ENCODE results near the gene TOE1. TPM values are rescaled to one million over a fixed set of nuclear protein-coding genes. Genes with fewer than 3 reads are reported as not detected.
A peak's percentile ranks its signal among the peaks of the same experiment; 100 is the strongest.
"Not testable (repeated sequence)": the region's sequence is repeated elsewhere in the genome, so short reads cannot be mapped to it uniquely, and the experiment has no call there.

The TOE1 gene
- total RNA-seq, 1 donor from 2014 or later: 6.3 TPM

DNA sequence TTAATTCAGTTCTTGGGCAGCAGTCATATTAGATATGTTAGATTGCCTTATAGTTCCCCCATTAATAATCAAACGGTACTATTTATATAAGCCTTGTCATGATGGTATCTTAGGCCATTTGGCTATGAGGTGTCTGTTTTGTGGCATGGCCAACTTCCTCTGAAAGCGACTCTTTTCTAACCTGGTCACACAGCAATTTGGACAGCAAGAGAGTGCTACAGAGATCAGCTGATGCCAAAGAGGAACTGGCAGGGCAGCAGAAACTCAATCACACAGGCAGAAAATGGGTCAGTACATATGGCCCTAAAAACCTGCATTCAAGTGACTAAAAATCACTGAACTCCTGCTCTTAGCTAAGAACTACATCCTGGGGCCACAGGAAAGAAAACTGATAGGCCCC is 13.7 kb downstream of the TOE1 start:
- peaks cover 30 to 47% (median 32%) of the 10 kb centered on the region in 3 donors for H3K4me1 ChIP-seq (ENCODE audit: control insufficient read depth in 3 of 3, insufficient read depth in 3 of 3, low read length in 3 of 3)
- H3K27ac ChIP-seq (ENCODE audit: low read depth, low read length): peak overlapping the region; percentile 61
- no peaks in the 10 kb centered on the region for H3K9me3 ChIP-seq (ENCODE audit: control insufficient read depth in 3 of 3, low read length in 3 of 3)
- H3K27me3 ChIP-seq (ENCODE audit: control insufficient read depth in 3 of 3, insufficient read depth in 3 of 3, low read length in 3 of 3): no peaks in the 10 kb centered on the region
- H3K36me3 ChIP-seq (ENCODE audit: control insufficient read depth in 3 of 3, insufficient read depth in 3 of 3, low read length in 3 of 3): no peaks in the 10 kb centered on the region
- no peak overlapping the region for H3K9ac ChIP-seq (ENCODE audit: low read depth in 1 of 3, low read length in 3 of 3)
- H3K4me3 ChIP-seq (ENCODE audit: low read length in 3 of 3): no peak overlapping the region

DNA sequence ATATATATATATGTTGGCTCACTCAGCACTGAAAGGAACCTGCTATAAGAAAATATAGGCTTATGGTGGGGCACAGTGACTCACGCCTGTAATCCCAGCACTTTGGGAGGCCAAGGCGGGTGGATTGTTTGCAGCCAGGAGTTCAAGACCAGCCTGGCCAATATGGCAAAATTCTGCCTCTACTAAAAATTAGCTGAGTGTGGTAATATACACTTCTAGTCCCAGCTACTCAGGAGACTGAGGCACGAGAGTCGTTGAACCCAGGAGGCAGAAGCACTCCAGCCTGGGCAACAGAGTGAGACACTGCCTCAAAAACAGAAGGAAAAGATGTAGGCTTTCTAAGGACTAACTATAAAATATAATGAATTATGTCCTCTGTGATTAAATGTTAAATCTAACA is 14.9 kb downstream of the TOE1 start:
- H3K9me3 ChIP-seq (ENCODE audit: control insufficient read depth in 3 of 3, low read length in 3 of 3): no peaks in the 10 kb centered on the region
- H3K36me3 ChIP-seq (ENCODE audit: control insufficient read depth in 3 of 3, insufficient read depth in 3 of 3, low read length in 3 of 3): no peaks in the 10 kb centered on the region
- H3K4me1 ChIP-seq (ENCODE audit: control insufficient read depth in 3 of 3, insufficient read depth in 3 of 3, low read length in 3 of 3): peaks cover 20 to 35% (median 21%) of the 10 kb centered on the region in 3 donors
- no peak overlapping the region for H3K9ac ChIP-seq (ENCODE audit: low read depth in 1 of 3, low read length in 3 of 3)
- no peak overlapping the region for H3K27ac ChIP-seq (ENCODE audit: low read depth, low read length)
- H3K4me3 ChIP-seq (ENCODE audit: low read length in 3 of 3): no peak overlapping the region
- H3K27me3 ChIP-seq (ENCODE audit: control insufficient read depth in 3 of 3, insufficient read depth in 3 of 3, low read length in 3 of 3): no peaks in the 10 kb centered on the region

DNA sequence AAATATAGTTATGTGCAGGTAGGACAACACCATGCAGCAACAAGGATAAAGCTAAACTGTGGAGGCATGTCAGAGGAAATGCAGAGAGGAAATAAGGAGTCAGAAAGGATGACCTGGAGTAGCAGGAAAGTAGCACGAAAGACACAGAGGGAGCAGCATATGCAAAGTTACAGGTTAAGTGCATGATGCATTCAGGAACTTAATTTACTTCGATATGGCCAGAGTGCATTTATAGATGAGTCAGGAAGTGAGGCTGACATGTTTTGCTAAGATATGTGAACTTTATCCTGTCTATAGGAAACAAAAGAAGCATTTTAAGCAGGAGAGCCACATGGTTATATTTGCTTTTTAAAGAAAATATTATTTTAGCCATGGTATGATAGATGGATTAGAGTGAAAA is 15.7 kb downstream of the TOE1 start:
- H3K9ac ChIP-seq (ENCODE audit: low read depth in 1 of 3, low read length in 3 of 3): no peak overlapping the region
- H3K27ac ChIP-seq (ENCODE audit: low read depth, low read length): peak overlapping the region; percentile 42
- no peaks in the 10 kb centered on the region for H3K36me3 ChIP-seq (ENCODE audit: control insufficient read depth in 3 of 3, insufficient read depth in 3 of 3, low read length in 3 of 3)
- H3K4me3 ChIP-seq (ENCODE audit: low read length in 3 of 3): no peak overlapping the region
- peaks cover 21 to 37% (median 22%) of the 10 kb centered on the region in 3 donors for H3K4me1 ChIP-seq (ENCODE audit: control insufficient read depth in 3 of 3, insufficient read depth in 3 of 3, low read length in 3 of 3)
- no peaks in the 10 kb centered on the region for H3K27me3 ChIP-seq (ENCODE audit: control insufficient read depth in 3 of 3, insufficient read depth in 3 of 3, low read length in 3 of 3)
- no peaks in the 10 kb centered on the region for H3K9me3 ChIP-seq (ENCODE audit: control insufficient read depth in 3 of 3, low read length in 3 of 3)

DNA sequence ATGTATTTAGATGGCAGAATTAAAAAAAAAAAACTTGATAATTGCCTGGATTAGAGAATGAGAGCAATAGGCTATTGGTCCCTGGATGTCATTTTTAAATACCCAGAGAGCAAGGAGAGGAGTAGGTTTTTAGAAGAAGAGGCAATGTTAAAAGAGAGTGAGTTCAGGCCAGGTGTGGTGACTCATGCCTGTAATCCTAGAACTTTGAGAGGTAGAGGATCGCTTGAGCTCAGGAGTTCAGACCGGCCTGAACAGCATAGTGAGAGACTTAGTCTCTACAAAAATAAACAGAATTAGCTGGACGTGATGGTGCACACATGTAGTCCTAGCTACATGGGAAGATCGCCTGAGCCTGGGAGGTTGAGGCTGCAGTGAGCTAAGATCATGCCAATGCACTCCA is 16.2 kb downstream of the TOE1 start:
- H3K4me3 ChIP-seq (ENCODE audit: low read length in 3 of 3): no peak overlapping the region
- H3K9me3 ChIP-seq (ENCODE audit: control insufficient read depth in 3 of 3, low read length in 3 of 3): no peaks in the 10 kb centered on the region
- H3K4me1 ChIP-seq (ENCODE audit: control insufficient read depth in 3 of 3, insufficient read depth in 3 of 3, low read length in 3 of 3): peaks cover 26 to 37% (median 26%) of the 10 kb centered on the region in 3 donors
- no peaks in the 10 kb centered on the region for H3K36me3 ChIP-seq (ENCODE audit: control insufficient read depth in 3 of 3, insufficient read depth in 3 of 3, low read length in 3 of 3)
- H3K9ac ChIP-seq (ENCODE audit: low read depth in 1 of 3, low read length in 3 of 3): peak overlapping the region; percentile 18 to 58 (median 33)
- H3K27ac ChIP-seq (ENCODE audit: low read depth, low read length): peak overlapping the region; percentile 42
- H3K27me3 ChIP-seq (ENCODE audit: control insufficient read depth in 3 of 3, insufficient read depth in 3 of 3, low read length in 3 of 3): no peaks in the 10 kb centered on the region

GRCh38 chr1:45359882-45360513 is 20.0 kb downstream of the TOE1 start:
- no peaks in the 10 kb centered on the region for H3K9me3 ChIP-seq (ENCODE audit: control insufficient read depth in 3 of 3, low read length in 3 of 3)
- H3K9ac ChIP-seq (ENCODE audit: low read depth in 1 of 3, low read length in 3 of 3): peak overlapping the region; percentile 9 to 66 (median 62)
- no peaks in the 10 kb centered on the region for H3K36me3 ChIP-seq (ENCODE audit: control insufficient read depth in 3 of 3, insufficient read depth in 3 of 3, low read length in 3 of 3)
- H3K4me3 ChIP-seq (ENCODE audit: low read length in 3 of 3): peak overlapping the region; percentile 2 to 57 (median 47)
- H3K27me3 ChIP-seq (ENCODE audit: control insufficient read depth in 3 of 3, insufficient read depth in 3 of 3, low read length in 3 of 3): no peaks in the 10 kb centered on the region
- H3K27ac ChIP-seq (ENCODE audit: low read depth, low read length): peak overlapping the region; percentile 74
- H3K4me1 ChIP-seq (ENCODE audit: control insufficient read depth in 3 of 3, insufficient read depth in 3 of 3, low read length in 3 of 3): peaks cover 17 to 23% (median 18%) of the 10 kb centered on the region in 3 donors

DNA sequence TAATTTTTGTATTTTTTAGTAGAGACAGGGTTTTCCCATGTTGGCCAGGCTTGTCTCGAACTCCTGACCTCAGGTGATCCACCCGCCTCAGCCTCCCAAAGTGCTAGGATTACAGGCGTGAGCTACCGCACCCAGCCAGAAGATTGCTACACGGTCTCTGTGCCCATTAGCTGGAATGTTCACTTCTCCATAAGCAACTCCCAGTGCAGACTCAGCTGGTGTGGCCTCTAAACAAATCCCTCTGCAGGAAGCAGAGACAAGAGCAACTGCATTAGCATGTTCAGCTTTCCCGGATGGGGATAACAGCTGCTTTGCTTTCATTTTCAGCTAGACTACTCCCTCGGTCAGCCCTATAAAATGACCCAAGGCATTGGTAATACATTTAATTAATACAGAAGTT is 21.0 kb downstream of the TOE1 start:
- peaks cover 15 to 19% (median 18%) of the 10 kb centered on the region in 3 donors for H3K4me1 ChIP-seq (ENCODE audit: control insufficient read depth in 3 of 3, insufficient read depth in 3 of 3, low read length in 3 of 3)
- peak overlapping the region; percentile 2 to 63 (median 55) for H3K9ac ChIP-seq (ENCODE audit: low read depth in 1 of 3, low read length in 3 of 3)
- not testable (repeated sequence) for H3K9me3 ChIP-seq (ENCODE audit: control insufficient read depth in 3 of 3, low read length in 3 of 3); H3K27me3 ChIP-seq (ENCODE audit: control insufficient read depth in 3 of 3, insufficient read depth in 3 of 3, low read length in 3 of 3); H3K36me3 ChIP-seq (ENCODE audit: control insufficient read depth in 3 of 3, insufficient read depth in 3 of 3, low read length in 3 of 3)
- peak overlapping the region; percentile 74 for H3K27ac ChIP-seq (ENCODE audit: low read depth, low read length)
- peak overlapping the region in 2 of 3 donors; percentile 5 to 45 for H3K4me3 ChIP-seq (ENCODE audit: low read length in 3 of 3)

DNA sequence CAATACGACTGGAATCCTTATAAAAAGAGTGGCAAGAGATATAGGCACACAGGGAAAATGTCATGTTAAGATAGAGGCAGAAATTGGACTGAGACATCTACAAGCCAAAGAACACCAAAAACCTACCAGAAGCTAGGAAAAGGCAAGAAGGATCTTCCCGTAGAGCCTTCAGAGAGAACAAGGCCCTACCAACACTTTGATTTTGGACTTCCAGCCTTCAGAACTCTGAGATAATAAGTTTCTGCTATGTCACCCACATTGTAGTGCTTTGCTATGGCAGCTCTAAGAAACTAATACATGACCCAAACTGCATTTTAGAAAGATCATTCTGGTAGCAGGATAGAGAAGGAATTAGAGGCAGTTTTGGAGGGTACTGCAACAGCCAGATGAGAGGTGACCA is 24.3 kb downstream of the TOE1 start:
- no peaks in the 10 kb centered on the region for H3K36me3 ChIP-seq (ENCODE audit: control insufficient read depth in 3 of 3, insufficient read depth in 3 of 3, low read length in 3 of 3)
- no peaks in the 10 kb centered on the region for H3K9me3 ChIP-seq (ENCODE audit: control insufficient read depth in 3 of 3, low read length in 3 of 3)
- peaks cover 12 to 14% (median 14%) of the 10 kb centered on the region in 3 donors for H3K4me1 ChIP-seq (ENCODE audit: control insufficient read depth in 3 of 3, insufficient read depth in 3 of 3, low read length in 3 of 3)
- no peak overlapping the region for H3K9ac ChIP-seq (ENCODE audit: low read depth in 1 of 3, low read length in 3 of 3)
- no peaks in the 10 kb centered on the region for H3K27me3 ChIP-seq (ENCODE audit: control insufficient read depth in 3 of 3, insufficient read depth in 3 of 3, low read length in 3 of 3)
- no peak overlapping the region for H3K27ac ChIP-seq (ENCODE audit: low read depth, low read length)
- no peak overlapping the region for H3K4me3 ChIP-seq (ENCODE audit: low read length in 3 of 3)

GRCh38 chr1:45365051-45365450 is 25.1 kb downstream of the TOE1 start:
- Histone ChIP-seq H3K9ac (ENCODE audit: low read depth in 1 of 3, low read length in 3 of 3) (no peak overlapping the region), H3K27ac (ENCODE audit: low read depth, low read length) (no peak overlapping the region), H3K4me3 (ENCODE audit: low read length in 3 of 3) (no peak overlapping the region), H3K4me1 (ENCODE audit: control insufficient read depth in 3 of 3, insufficient read depth in 3 of 3, low read length in 3 of 3) (peaks cover 11 to 12% (median 11%) of the 10 kb centered on the region in 3 donors), H3K27me3 (ENCODE audit: control insufficient read depth in 3 of 3, insufficient read depth in 3 of 3, low read length in 3 of 3) (no peaks in the 10 kb centered on the region), H3K36me3 (ENCODE audit: control insufficient read depth in 3 of 3, insufficient read depth in 3 of 3, low read length in 3 of 3) (no peaks in the 10 kb centered on the region), H3K9me3 (ENCODE audit: control insufficient read depth in 3 of 3, low read length in 3 of 3) (no peaks in the 10 kb centered on the region)

DNA sequence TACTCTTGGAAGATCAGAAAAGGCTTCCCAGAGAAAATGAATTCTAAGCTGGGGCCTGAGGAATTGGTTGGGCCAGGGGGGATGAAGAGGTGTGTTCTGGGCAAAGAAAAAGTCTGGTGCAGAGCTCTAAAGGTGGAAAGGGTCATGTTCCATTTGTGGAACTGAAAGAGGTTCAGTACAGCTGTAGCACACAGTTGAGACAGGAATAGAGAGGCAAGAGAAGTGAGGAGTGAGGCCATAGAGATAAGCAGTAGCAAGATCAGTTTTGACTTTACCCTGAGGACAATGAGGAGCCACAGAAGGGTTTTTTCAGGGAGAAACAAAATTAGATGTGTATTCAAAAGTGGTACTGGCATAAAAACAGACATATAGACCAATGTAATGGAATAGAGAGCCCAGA is 30.6 kb downstream of the TOE1 start:
- Histone ChIP-seq H3K36me3 (ENCODE audit: control insufficient read depth in 3 of 3, insufficient read depth in 3 of 3, low read length in 3 of 3) (no peaks in the 10 kb centered on the region), H3K9me3 (ENCODE audit: control insufficient read depth in 3 of 3, low read length in 3 of 3) (no peaks in the 10 kb centered on the region), H3K4me1 (ENCODE audit: control insufficient read depth in 3 of 3, insufficient read depth in 3 of 3, low read length in 3 of 3) (peaks cover 0 to 5% (median 0%) of the 10 kb centered on the region in 3 donors), H3K27me3 (ENCODE audit: control insufficient read depth in 3 of 3, insufficient read depth in 3 of 3, low read length in 3 of 3) (no peaks in the 10 kb centered on the region), H3K9ac (ENCODE audit: low read depth in 1 of 3, low read length in 3 of 3) (no peak overlapping the region), H3K4me3 (ENCODE audit: low read length in 3 of 3) (no peak overlapping the region), H3K27ac (ENCODE audit: low read depth, low read length) (no peak overlapping the region)

DNA sequence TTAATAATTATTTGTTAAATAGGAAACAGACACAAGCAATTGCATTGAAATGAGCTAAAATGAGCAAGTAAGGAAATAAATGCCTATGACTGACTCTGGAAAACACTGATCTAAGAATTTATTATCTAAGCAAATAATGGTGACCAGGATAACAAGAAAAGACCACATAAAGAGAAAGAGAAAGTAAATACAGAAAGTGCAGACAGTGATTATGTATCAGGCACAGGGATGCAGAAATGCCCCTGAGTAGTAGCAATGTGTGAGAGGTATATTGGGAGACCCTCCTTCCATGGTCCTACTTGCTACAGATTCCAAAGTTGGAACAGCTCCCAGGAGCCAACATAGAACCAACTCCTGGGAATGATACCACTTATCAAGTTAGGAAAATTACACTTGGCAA is 33.6 kb downstream of the TOE1 start:
- Histone ChIP-seq H3K9me3 (ENCODE audit: control insufficient read depth in 3 of 3, low read length in 3 of 3) (no peaks in the 10 kb centered on the region), H3K27ac (ENCODE audit: low read depth, low read length) (no peak overlapping the region), H3K9ac (ENCODE audit: low read depth in 1 of 3, low read length in 3 of 3) (no peak overlapping the region), H3K4me3 (ENCODE audit: low read length in 3 of 3) (no peak overlapping the region), H3K27me3 (ENCODE audit: control insufficient read depth in 3 of 3, insufficient read depth in 3 of 3, low read length in 3 of 3) (no peaks in the 10 kb centered on the region), H3K36me3 (ENCODE audit: control insufficient read depth in 3 of 3, insufficient read depth in 3 of 3, low read length in 3 of 3) (no peaks in the 10 kb centered on the region), H3K4me1 (ENCODE audit: control insufficient read depth in 3 of 3, insufficient read depth in 3 of 3, low read length in 3 of 3) (peaks cover 0 to 12% (median 4%) of the 10 kb centered on the region in 3 donors)

Data from skeletal muscle tissue (tissue), 4 donors.